GM13977 (cell line): Measurements from ENCODE around the gene ATP23.

Experiments
- DNase-seq: peaks from one replicate; pipeline ENCODE4 v3.0.0; 2012; ENCODE audit warnings: low spot score
- in situ Hi-C: fragments of 300-500 bp; cut with MboI; formaldehyde crosslinking; loops from one replicate; pipeline ENCODE4 v1.12.0; 2022; ENCODE audit warnings: low sequenced_read_pairs, low pct_unique_long_range_greater_than_20kb, mixed read lengths, inconsistent platforms; ENCODE audit not compliant: unreplicated experiment
- TF ChIP-seq, protein P1 (sequence below): IDR thresholded peaks from 2 replicates; pipeline ENCODE4 v1.5.1; 2012; ENCODE audit warnings: mild to moderate bottlenecking, control low read depth; ENCODE audit not compliant: insufficient read depth; ENCODE audit errors: extremely low read depth, missing control alignments

The ATP23 gene

DNA sequence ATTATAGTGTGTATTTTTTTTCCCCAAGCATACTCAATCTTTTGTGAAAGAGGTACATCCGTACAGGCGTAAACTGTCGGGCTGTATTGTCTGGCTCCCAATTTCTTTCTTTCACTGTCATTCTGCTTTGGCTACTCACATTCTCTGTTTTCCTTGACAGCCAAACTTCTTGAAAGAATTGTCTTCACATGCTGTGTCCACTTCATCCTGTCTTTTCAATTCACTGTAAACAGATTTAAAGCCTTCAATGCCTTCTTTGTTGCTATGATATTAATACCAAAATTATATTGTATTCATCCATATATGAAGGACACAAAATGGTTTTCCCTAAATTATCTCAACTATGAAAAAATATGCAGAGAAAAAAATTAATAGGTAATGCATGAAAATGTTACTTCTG lies 6.0 kb upstream of the ATP23 start:
- in situ Hi-C loops: no loop called here
- no peak for DNase-seq
- TF ChIP-seq, protein P1, sequence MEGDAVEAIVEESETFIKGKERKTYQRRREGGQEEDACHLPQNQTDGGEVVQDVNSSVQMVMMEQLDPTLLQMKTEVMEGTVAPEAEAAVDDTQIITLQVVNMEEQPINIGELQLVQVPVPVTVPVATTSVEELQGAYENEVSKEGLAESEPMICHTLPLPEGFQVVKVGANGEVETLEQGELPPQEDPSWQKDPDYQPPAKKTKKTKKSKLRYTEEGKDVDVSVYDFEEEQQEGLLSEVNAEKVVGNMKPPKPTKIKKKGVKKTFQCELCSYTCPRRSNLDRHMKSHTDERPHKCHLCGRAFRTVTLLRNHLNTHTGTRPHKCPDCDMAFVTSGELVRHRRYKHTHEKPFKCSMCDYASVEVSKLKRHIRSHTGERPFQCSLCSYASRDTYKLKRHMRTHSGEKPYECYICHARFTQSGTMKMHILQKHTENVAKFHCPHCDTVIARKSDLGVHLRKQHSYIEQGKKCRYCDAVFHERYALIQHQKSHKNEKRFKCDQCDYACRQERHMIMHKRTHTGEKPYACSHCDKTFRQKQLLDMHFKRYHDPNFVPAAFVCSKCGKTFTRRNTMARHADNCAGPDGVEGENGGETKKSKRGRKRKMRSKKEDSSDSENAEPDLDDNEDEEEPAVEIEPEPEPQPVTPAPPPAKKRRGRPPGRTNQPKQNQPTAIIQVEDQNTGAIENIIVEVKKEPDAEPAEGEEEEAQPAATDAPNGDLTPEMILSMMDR: no peak

DNA sequence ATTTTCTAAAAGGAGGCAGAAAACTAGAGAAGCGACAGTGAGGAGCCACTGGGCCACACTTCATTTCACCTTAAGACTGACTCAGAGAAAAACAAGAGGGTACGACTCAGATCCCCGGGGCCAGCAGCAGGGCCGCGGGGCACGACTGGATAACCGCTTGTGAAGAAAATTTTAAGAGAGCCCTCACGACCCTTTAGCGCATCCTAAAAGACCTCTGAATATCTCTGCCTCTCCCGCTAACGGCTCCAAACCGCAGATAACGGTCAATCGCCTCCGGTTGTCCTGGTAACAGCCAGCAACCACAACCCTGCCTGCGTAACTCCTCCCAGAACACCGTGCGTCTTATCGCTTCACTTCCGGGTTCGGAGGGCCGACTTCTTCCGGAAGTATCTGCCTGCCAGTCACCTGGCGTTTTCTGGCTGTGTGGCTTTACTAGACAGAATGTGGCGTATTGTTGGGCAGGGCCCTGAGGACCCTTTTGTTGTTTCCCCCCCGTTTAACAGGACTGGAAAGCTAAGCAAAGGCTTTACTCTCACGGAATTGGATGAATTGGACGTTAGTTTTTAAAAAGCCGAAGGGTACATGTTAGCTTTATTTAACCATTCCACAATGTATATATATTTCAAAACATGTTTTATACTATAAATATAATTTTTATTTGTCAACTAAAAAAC lies 5.4 kb upstream of the ATP23 start:
- in situ Hi-C loops: no loop called here
- peak; percentile 82 for DNase-seq
- TF ChIP-seq, protein P1: no peak

DNA sequence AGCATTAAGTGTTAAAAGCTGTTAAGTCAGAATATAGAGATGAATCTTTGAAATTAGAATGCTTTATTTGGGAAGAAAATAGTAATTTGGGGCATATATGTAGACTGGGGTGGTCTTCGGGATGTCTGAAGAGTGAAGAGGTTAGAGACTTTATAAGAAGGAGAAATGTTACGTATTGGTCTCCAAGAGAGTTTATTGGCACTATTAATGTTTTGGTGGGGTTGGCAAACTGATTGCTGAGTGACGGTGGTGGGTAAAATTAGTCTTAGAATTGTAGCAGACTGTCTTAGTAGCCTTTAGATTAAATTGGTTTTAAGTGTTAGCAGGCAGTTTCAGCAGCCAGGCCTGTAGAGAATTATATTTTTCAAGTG lies 4.9 kb upstream of the ATP23 start:
- in situ Hi-C loops: no loop called here
- no peak for DNase-seq
- TF ChIP-seq, protein P1: no peak

DNA sequence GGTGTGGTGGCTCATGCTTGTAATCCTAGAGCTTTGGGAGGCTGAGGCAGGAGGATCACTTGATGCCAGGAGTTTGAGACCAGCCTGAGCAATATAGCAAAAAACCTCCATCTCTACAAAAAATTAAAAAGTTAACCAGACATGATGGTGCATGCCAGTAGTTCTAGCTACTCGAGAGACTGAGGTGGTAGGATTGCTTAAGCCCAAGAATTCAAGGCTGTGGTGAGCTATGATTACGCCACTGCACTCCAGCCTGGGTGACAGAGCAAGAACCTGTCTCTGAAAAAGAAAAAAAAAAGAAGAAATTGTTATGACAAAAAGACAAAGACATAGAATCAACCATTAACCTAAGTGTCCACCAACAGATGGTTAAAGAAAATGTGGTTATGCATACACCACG lies 2.1 kb upstream of the ATP23 start:
- TF ChIP-seq, protein P1: no peak
- DNase-seq: no peak
- in situ Hi-C loops: no loop called here

DNA sequence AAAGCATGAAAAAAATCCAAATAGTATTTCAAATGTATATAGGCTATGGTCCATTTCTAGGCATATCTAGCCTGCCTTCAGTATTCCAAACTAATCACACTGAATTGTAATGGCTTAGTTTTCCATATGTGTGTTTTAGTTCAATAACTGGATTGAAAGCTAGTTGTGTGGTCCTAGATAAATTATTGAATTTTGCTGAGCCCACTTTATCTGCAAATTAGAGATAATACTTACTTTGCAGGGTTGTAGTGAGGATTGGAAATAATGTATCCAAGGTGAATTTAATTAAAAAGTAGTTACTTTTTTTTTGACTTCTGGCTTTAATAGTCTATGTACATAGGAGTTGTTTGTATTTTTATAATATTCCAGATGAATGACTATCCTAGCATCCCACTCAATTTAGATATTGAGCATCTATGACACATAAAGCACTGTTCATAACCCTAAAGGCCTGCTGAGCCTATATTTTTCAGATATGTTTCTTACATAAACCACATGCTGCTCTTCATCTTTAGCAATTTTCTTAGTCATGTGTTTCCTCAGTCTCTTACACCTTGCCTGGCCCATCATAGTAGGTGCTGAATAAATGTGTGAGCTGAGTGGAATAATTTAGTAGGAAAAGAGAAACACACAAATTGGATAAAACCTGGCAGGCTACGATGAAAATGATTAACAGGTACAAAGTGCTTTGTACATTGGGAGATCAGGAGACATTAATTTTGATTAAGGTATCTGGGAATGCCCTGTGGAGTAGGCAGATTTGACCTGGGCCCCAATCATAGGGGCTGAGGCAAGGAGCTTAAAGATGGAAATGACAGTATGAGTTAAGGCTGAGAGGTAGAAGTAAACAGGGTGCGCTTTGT lies 1.1 kb upstream of the ATP23 start:
- no peak for DNase-seq
- TF ChIP-seq, protein P1: no peak
- in situ Hi-C loops: no loop called here

DNA sequence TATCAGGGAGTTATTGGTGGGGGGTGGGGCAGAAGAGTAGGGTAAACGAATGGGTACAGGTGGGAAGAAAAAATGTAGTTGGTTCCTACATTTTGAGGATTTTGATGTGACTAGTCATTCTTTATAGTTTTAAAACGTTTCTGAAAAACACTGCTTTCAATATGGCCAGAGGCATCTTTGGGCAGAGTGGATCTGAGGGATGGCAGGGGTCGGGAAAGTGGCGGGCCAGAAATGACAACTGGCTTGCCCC lies 527 bp upstream of the ATP23 start:
- TF ChIP-seq, protein P1: no peak
- no peak for DNase-seq
- in situ Hi-C loops: no loop called here
